ENCODE data around the gene ALOX5.

Gene ALOX5

GRCh38 chr10:45444022-45444421, 70.0 kb downstream of the ALOX5 start:
- DNase-seq: no peak

GRCh38 chr10:45444976-45445898, 71.2 kb downstream of the ALOX5 start:
- DNase-seq: peak; percentile 7 to 51

GRCh38 chr10:45446858-45447257, 72.8 kb downstream of the ALOX5 start:
- DNase-seq: no peak

GRCh38 chr10:45447416-45447815, 73.4 kb downstream of the ALOX5 start:
- no peak for DNase-seq

GRCh38 chr10:45450866-45451265, 76.8 kb downstream of the ALOX5 start:
- DNase-seq: no peak

- no peak for DNase-seq
Observed at GRCh38 chr10:45451407-45451806, 77.4 kb downstream of the ALOX5 start.

- DNase-seq: no peak
Observed at GRCh38 chr10:45452268-45452667, 78.3 kb downstream of the ALOX5 start.

- no peak for DNase-seq
Observed at GRCh38 chr10:45452743-45453452, 78.9 kb downstream of the ALOX5 start.

GRCh38 chr10:45453639-45454255, 79.7 kb downstream of the ALOX5 start:
- DNase-seq: no peak

- DNase-seq: no peak
Observed at GRCh38 chr10:45454262-45454661, 80.2 kb downstream of the ALOX5 start.

- no peak for DNase-seq
Observed at GRCh38 chr10:45454859-45455258, 80.8 kb downstream of the ALOX5 start.

- no peak for DNase-seq
Observed at GRCh38 chr10:45456233-45456632, 82.2 kb downstream of the ALOX5 start.

- no peak for DNase-seq
Observed at GRCh38 chr10:45456822-45457221, 82.8 kb downstream of the ALOX5 start.

- DNase-seq: no peak
Observed at GRCh38 chr10:45457487-45457886, 83.5 kb downstream of the ALOX5 start.

- DNase-seq: no peak
Observed at GRCh38 chr10:45460235-45460878, 86.3 kb downstream of the ALOX5 start.

GRCh38 chr10:45461034-45461433, 87.0 kb downstream of the ALOX5 start:
- no peak for DNase-seq

- no peak for DNase-seq
Observed at GRCh38 chr10:45463244-45464116, 89.5 kb downstream of the ALOX5 start.

GRCh38 chr10:45464958-45465567, 91.0 kb downstream of the ALOX5 start:
- peak; percentile 59 to 61 for DNase-seq

- DNase-seq: no peak
Observed at GRCh38 chr10:45466784-45467183, 92.8 kb downstream of the ALOX5 start.

- DNase-seq: no peak
Observed at GRCh38 chr10:45468079-45468478, 94.1 kb downstream of the ALOX5 start.

Data from hippocampal formation (tissue), 2 donors.